Tibial nerve (tissue), 4 donors: ENCODE measurements around the gene ZC3H15.

ENCODE experiments used
- EP300 ChIP-seq, 2 donors: sonication (generic); formaldehyde crosslinking; IDR thresholded peaks; one replicate each; pipeline ENCODE4 v1.6.1; 2017; ENCODE audit warnings: antibody characterized with exemption in 2 of 2, mild to moderate bottlenecking in 1 of 2
- POLR2A ChIP-seq, 2 donors: fragments of 450-650 bp; IDR thresholded peaks; one replicate each; pipeline ENCODE4 v1.6.1; 2017; ENCODE audit warnings: antibody characterized with exemption in 2 of 2, mild to moderate bottlenecking in 2 of 2, moderate library complexity in 2 of 2
- TF ChIP-seq, protein P1 (sequence below), 5 experiments: fragments of 200-600 bp in 3 of 5; fragments of 450-650 bp in 2 of 5; sonication (generic) in 3 of 5; IDR thresholded peaks; one replicate each; pipeline ENCODE4 v1.5.1; 2016 to 2019; ENCODE audit warnings: antibody characterized with exemption in 5 of 5, mild to moderate bottlenecking in 3 of 5, moderate library complexity in 2 of 5

DNA sequence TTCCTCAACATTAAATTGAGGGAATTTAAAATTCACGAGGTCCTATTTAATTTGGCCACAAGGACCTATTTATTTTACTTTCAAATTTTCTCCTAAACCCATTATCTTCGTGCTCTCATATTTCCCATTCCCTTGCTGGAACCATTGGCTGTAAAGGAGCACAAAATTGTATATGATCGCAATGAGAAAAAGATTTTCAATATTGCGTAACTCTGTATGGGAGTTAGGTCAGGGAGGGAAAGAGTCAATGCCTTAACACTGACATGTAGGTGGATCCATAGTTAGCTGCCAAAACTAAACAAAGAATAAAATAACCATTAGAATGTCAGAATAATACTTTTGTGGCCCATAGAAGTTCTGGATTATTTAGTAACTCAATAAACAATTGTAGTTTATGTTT lies 40.6 kb upstream of the ZC3H15 start:
- no peak for TF ChIP-seq POLR2A (IDR thresholded peaks at IDR 0.05)
- TF ChIP-seq EP300 (IDR thresholded peaks at IDR 0.05) = no peak
- TF ChIP-seq, protein P1, sequence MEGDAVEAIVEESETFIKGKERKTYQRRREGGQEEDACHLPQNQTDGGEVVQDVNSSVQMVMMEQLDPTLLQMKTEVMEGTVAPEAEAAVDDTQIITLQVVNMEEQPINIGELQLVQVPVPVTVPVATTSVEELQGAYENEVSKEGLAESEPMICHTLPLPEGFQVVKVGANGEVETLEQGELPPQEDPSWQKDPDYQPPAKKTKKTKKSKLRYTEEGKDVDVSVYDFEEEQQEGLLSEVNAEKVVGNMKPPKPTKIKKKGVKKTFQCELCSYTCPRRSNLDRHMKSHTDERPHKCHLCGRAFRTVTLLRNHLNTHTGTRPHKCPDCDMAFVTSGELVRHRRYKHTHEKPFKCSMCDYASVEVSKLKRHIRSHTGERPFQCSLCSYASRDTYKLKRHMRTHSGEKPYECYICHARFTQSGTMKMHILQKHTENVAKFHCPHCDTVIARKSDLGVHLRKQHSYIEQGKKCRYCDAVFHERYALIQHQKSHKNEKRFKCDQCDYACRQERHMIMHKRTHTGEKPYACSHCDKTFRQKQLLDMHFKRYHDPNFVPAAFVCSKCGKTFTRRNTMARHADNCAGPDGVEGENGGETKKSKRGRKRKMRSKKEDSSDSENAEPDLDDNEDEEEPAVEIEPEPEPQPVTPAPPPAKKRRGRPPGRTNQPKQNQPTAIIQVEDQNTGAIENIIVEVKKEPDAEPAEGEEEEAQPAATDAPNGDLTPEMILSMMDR (IDR thresholded peaks at IDR 0.05) = no peak
